NCI-H2227 treated with DMSO at 0.1 percent for 48 hours (cell line): ENCODE data around the gene A2M.

Source experiments
- DNase-seq: peaks from one replicate; lab custom pipeline; 2025; lab: John Stamatoyannopoulos, UW

Gene A2M

DNA sequence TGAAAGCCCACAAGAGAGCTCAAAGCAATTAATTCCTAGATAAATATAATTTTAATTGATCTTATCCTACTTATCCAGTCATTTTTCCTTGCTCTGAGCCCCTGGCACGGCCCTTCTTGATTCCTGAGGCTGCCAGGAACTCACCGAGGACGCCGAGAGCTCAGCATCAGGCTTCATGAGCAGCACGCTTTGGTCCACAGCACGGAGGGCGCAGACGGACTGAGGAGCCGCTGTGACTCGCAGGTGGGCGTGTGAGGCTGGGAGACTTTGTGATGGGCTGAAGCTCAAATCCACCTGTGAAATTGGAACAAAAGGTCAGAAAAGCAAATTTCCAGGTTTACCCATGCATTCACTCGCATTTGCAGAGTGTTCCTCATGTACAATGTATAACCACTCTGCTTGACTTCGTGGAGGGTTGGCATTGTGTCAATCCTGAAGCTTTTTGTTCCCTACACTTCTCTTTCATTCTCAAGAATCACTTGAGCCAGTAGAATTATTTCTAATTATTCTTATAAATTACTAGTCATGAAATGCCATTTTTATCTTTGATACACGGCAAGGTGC lies 17.2 kb downstream of the A2M start:
- DNase-seq, result no peak

DNA sequence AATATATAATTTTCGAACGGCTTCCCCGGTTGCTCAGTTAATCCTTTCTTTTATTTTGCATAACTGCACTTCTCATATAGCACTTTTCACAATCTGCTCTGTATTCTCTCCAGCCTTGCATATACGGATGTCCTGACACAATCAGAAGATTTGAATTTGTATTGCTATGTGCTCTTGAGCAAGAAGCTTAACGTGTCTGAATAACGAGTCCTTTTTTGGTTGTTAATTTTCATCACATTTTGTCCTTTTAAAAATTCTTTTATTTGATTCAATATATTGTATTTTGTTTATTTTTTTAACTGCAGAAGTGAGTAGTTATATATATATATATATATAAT lies 17.6 kb downstream of the A2M start:
- DNase-seq, result no peak

DNA sequence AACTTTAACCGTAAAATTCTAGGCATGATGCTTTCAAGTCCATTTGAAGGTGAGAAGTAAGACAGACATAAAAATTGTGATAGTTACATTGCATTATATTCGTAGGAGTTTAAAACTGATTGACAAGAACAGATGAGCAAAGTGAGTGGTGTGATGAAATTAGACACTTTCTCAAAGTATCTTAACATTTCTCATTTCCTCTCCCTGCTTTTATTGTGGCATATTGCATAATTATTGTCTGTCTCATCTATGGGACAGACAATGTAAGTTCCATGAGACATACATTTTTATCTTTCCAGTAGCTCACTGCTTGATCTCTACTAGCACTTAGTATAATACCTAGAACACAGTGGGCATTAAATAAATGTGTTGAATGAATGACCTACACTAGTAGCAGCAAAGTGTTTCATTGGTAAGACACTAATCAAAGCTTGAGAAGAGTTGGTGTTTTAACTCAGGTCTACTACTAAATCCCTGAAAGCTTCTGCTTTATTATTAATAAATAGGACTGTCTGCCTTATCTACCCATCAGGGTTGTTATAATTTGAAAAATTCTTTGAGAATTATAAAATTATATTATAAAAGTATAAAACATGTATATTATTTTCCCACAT lies 19.0 kb downstream of the A2M start:
- no peak for DNase-seq

DNA sequence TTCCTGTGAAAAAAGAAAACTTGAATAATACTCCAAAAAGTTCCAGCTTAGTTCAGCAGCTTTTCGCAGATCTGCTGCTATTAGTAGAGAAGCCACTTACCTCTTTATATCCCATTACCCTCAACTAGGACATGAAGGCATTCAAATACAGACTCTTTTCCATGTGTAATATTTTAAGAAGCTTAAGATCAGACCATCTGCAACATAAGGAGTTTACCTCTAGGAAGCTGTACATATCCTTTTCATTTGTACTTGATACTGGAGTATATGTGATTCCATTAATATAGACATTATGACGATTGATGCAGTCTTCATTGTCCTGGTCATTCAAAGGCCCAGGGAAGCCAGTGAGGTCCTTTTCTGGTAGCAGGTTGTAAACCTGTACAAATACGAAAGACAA lies 20.4 kb downstream of the A2M start:
- DNase-seq, result no peak

DNA sequence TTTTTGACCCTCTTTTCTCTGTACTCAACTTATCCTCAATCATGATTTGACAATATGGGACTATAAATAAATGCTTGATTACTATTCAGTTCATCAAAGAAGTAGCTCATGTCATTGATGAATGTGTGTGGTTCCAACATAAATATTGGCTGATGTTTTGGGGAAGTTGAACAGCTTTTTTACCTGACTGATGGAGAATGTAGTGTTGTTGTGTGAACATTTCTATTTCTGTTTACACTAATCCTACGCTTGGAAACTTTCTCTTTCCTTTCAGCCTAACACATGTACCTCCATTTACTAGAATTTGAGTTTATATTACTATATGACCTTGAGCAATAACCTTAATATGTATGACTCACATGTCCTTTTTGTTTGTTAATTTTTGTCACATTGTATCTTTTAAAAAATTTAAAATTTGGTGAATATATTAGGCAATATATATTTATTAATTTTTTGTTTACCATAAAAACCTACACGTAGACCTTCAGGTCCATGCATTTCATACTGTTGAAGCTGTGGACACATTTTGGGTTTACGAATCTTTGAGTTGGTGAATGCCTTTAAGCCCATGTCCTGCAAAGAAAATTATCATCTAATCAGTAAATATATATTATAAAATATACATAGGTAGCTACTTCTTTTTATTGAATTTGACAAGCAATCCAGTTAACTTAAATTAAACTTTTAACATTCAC lies 21.1 kb downstream of the A2M start:
- DNase-seq, result no peak

DNA sequence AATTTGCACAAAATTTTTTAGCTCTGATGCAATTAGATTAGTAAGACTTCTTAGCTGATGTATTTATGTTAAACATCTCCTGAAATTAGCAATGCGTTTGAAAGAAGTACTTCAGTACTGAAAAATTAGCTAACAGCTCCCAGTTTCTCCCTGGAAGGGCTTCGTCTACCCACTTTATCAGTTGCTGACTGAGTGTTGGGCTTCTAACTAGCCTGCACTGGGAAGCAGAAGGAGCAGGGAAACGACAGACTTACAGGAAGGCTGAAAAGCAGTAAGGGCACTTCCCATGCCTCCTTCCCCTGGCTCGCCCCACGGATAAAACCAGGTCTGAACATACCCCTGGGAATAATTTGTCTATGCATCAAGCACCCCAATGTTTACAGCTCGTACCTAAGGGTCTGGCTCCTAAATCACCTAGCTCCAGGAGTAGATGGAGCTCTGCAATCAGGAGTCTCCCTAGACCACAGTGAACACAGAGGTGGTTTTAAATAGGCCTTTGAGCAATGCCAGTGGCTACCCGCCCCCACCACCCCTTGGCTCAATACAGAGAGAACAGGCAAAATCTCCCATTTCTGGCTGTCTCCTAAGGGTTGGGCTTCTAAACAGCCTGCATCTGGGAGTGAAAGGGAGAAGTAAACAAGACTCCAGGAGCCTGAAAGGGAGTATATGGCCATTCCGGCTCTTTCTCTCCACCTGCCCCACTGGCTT lies 23.7 kb downstream of the A2M start:
- no peak for DNase-seq

DNA sequence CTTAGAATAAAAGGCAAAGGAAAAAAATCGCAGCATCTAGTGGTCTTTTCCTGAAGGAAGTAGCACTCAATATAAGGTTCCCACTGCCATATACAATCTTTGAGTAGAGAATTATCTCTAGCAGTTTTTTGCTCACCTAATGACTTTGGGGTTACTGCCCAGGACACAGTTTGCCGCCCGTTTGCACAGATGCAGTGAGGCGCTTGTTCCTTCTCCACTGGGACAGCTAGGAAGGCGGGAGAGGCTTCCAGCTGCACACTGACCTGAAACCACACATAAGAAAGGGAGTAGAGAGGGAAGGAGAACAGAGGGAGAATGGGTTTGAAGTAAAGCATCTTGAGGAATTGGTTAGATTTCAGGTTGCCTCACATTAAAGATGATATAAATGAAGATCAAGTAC lies 25.5 kb downstream of the A2M start:
- no peak for DNase-seq

DNA sequence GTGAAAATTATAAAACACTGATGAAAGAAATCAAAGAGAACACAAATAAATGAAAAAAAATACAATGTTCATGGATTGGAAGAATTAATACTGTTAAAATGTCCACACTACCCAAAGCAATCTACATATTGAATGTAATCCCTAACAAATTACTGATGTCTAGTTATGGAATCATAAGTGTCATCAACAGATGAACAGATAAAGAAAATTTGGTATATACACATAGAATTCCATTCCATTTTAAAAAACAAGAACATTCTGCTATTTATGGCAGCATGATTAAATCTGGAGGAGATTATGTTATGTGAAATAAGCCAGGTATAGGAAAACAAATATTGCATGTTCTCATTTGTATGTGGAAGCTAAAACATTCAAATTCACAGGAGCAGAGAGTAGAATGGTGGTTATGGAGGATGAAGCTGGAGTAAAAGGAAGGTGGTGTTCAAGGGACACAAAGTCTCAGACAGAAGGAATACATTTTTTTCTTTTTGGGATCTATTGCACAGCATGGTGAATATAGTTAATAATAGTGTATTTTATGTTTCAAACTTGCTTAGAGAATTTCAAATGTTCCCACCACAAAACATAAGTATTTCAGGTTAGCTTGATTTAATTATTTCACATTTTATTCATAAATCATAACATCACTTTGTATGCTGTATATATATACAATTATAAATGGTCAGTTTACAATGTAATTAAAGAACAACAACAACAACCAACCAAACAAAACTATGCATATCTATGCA lies 28.5 kb downstream of the A2M start:
- DNase-seq, result no peak

DNA sequence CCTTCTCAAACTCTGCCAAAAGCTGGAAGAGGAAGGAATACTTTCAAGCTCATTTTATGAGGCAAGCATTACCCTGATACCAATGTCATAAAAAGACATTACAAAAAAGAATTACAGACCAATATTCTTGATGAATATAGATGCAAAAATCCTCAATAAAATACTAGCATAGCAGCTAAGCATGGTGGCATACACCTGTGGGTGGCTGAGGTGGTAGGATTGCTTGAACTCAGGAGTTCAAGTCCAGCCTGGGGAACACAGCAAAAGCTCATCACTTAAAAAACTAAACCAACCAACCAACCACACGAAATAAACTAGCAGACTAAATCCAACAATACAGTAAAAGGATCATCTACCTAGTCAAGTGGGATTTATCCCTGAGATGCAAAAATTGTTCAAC lies 29.6 kb downstream of the A2M start:
- DNase-seq, result no peak

DNA sequence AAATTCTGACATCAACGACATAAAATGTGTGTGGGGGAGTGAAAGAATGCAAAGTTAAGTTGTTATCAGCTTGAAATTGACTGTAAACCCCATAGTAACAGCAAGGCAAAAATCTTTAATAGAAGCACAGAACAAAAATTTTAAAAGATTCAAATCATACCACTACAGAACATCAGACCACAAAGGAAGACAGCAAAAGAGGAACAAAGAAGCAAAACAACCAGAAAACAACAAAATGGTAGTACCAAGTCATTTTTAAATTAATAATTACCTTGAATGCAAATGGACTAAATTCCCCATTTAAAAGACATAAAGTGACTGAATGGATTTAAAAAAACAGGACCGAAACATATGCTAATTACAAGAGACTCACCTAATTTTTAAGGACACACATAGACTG lies 31.3 kb downstream of the A2M start:
- no peak for DNase-seq

DNA sequence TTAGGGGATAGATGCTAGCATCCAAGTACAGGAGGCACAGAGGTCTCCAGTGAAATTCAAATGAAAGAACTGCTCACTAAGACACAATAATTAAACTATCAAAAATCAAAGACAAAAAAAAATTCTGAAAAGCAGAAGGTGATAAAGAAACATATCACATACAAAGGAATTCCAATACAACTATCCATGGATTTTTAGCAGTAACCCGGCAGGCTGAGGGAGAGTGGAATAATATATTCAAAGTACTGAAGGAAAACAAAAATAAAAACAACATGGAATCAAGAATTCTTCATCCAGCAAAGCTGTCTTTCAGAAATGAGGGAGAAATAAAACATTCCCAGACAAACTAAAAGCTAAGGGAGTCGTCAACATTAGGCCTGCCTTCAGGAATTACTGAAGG lies 31.9 kb downstream of the A2M start:
- DNase-seq, result no peak

DNA sequence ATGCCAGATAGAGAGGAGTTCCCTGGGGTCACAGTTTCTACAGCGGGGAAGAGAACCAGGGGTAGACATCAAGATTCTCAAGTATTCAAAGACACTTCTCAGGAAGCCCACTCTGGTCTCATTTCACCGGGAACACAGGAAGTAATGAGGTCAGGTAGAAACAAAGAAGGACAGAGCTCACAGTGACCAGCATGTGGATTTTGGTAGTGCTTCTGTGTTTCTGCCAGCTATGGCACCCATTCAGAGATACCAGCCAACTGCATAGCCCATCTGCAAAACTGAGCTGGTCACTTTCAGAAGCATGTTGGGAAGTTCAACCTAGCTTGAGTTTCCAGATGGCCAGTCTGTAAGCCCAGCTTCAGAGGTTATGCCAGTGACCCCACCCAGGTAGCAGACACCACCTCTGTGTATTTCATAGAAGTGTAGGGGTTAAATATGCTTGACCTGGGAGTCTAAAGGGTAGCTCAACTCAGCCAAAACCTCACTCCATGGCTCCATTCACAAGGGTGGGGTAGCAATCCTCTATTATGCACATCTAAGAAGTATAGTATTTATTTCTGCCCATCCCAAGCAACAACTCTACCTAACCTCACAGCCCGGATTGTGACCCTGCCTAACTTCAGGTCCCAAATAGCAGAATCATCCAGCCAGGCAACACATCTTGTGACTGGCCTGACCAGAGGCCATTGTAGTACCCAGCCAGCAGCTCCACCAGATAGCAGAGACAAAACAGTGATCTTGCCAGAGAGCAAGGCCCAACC lies 33.9 kb downstream of the A2M start:
- DNase-seq, result no peak

DNA sequence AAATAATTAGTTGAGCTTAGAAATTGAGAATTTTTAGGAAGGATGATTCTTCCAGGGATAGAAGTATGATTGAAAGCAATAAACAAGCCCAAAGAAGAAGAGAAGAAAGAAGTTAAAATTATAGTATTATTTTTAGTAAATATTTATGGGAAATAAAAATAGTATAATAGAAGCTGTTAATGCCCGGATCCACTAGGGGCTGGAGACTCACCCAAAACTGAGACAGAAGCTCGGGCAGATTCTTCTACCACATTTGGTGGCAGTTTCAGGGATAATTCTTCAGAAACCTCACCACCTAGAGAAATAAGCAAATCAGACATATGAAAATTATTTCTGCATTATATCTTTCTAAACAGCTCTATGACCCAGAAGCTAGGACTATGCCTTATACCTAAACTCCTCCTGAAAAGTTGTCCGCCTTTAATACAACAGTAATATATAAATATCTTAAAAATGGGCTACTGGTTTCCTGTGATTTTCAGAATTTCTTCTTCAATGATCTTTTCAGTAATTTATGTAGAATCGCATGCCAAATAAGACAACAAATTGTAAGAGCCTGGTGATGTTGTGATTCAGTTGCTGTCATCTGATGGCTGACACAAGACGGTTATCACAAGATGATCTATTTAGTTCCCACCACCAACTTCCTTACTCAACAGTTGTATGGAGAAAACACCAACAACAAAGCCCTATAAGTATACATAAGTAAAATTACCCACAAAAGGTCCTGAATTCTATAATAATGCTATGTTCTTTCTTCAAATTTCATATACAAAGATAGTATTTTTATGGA lies 35.6 kb downstream of the A2M start:
- DNase-seq, result no peak

DNA sequence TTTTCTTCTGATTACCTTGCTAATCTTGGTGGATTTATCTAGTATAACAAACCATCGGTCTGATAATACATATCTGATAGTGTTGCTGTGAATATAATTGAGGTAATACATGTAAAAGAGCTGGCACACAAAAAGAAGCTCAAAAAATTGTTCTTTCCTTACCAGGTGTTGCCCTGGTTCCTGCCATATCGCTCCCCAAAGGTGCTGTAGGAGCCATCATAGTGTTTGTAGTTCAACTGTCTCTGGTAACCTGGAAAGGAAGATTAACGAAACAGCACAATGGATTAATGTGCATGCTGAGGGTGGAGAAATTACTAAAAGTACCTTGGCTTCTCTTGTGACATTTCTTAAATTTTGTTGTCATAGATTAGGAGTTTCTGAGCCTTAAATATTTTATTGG lies 36.6 kb downstream of the A2M start:
- DNase-seq, result no peak

DNA sequence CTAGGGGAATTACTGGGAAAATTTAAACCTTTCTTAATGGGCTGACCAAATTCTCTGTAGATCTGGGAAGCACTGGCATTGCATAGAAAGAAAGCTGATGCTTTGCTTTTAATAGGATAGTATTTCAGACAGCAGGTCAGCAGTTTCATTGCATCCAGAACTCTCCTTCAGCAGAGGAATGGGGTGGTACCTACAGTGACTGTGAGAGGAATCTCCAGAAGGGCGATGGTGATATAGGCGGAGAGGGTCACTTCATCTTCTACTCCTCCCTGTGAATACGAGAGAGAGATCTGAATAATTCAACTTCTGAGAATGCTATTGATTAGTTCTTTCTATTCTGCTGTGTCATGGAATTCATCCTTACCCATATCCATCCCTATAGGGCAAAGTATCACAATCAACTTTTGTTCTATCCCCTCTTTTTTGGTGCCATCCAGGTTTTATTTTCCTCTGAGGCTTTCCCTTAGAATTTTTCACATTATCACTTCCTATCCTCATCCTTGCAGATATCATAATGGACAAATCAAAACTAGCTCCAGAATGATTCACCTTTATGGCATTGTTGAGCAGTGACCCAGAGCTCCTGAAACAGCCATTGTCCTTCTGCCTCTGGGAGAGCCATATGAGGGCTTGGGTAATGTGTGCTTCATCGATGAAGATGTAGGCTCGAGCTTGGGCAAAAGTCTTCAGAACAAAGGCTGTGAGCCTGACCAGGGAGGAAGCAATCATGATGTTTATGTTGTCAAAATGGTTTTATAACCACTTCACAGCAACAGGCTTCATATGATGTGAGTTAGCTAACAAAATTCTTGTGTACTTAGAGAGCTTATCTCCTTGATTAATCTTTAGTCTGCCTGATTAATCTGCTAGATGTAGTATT lies 38.3 kb downstream of the A2M start:
- no peak for DNase-seq

DNA sequence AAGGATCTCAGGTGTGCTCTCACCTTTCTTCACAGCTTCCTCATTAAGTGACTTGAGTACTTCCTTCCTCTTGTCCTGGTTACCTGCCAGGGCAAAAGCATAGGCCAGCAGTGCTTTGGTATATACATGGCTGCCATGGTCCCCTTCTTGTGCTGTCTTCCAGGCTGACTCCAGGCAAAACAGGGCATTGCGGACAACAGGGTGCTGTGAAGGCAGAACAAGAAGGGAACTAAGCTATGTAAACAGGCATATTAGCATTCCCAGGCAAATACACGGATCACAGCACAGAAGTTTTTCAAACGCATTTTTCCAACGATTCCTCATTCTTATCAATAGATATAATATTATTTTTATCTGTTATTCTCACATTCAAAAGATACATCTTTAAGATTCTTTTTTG lies 39.0 kb downstream of the A2M start:
- DNase-seq, result no peak

DNA sequence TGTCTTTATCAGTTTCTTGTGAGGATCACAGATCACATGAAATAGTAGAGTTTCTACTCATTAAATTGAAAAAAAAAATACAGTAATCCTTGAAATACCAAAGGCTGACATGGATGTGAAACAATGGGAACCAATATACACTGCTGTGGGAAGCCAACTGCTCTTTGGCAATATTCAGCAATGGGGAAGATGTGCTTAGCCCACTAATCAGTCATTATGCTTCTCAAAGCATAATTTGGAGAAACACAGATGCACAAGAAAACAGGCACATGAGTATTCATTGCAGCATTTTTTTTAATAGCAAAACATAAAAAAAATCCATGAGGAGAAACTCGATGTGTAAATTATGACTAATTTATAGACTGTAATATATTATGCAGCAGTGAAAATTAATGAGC lies 40.6 kb downstream of the A2M start:
- no peak for DNase-seq

DNA sequence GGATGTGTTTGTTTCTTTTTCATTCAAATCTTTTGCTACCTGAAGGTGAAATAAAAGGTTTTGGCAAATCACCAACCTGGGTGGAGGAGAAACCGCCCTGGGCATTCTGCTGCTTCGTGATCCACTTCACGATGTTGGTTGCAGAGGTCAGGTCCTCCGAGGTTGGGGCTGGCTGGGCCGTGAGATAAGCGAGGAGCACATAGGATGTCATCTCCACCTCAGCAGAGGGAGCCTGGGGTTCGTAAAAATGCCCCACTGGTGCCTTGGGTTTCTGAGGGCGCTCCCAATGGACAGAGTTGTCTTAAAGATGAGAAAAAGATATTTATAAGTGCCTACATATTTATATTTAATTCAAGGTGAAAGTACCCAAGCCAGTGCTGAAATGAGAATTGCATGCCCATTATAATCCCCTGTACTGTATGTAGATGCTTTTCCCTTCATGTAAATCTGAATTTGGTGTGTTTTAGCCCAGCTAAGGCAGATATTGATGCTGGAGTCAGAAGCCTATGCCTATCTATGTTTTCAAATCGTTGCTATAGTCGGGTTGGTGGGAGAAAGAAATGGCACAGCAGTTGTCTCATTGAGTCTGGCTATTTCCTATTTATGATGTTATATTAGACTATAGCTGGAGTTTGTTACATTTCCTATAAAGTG lies 41.1 kb downstream of the A2M start:
- no peak for DNase-seq

DNA sequence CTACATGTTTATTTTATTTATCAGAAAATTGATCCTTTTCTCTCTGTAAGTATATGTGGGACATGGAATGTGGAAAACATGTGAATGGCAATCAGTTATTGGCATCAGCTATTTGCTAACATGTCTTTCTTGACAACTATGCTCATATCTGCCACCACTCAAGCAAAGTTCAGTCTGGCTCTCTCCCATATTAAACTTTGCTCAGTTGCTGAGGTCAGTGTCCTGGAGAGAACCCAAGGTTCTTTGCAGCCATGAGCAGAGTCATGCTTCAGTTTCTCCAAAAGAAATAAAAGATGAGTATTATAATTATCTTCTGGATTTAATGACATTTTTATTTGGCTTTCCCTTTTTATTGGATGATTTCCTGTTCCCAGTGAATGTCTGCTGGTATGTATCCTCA lies 42.6 kb downstream of the A2M start:
- no peak for DNase-seq
